Peyer's patch (tissue), 4 donors: Measurements from ENCODE around the gene PSMD13.

Source experiments
- CTCF ChIP-seq, 6 experiments: fragments of 450-650 bp in 4 of 6; fragments of 200-600 bp in 2 of 6; sonication (generic) in 1 of 6; IDR thresholded peaks; one replicate each; pipeline ENCODE4 v1.5.1; 2017 to 2019; ENCODE audit warnings: antibody characterized with exemption in 6 of 6, mild to moderate bottlenecking in 3 of 6, moderate library complexity in 1 of 6
- POLR2A ChIP-seq, 2 donors: fragments of 450-650 bp; IDR thresholded peaks; one replicate each; pipeline ENCODE4 v1.5.1; 2017; ENCODE audit warnings: antibody characterized with exemption in 2 of 2, mild to moderate bottlenecking in 2 of 2, moderate library complexity in 2 of 2

- TF ChIP-seq POLR2A (IDR thresholded peaks at IDR 0.05) (no peak), CTCF (IDR thresholded peaks at IDR 0.05) (no peak)
Measured at GRCh38 chr11:211295-211694, 25.5 kb upstream of the PSMD13 start.
